ENCODE data around the gene KRTAP5-5. TPM values are rescaled to one million over a fixed set of nuclear protein-coding genes. Genes with fewer than 3 reads are reported as not detected.

KRTAP5-5 gene
- total RNA-seq, 1 experiment from 2014 or later: not detected

DNA sequence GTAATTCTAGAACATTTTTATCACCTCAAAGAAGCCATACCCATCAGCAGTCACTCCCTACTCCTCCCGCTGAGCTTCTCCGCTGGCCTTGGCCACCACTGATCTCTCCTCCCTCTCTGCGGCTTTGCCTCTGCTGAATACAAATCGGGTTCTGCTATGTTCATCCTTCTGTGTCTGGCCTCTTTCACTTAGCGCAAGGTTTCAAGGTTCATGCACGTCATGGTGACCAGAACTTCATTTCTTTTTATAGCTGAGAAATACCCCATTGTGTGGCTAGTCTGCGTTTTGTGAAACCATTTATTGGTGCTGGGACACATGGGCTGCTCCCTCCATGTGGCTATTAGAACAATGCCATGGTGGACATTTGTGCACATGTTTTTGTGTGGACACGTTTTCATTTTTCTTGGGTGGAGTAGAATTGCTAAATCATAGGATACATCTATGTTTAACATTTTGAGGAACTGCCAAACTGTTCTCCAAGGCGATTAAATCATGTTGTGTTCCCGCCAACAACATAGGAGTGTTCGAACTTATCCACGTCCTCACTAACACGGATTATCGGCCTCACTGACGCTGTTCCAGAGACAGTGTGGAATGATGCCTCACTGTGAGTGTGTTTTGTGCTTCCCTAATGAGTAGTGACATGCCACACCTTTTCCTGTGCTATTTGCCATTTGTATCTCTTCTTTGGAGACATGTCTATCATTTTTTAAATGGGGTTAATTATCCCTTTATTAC is 43.2 kb downstream of the KRTAP5-5 start:
- no peak overlapping the region for H3K23ac ChIP-seq (ENCODE audit: insufficient read length, low read depth, low read length)
- no peak overlapping the region for H3K14ac ChIP-seq (ENCODE audit: insufficient read depth, low read length)
- H2AK5ac ChIP-seq (ENCODE audit: insufficient read length, low read length): no peak overlapping the region
- Mint-ChIP-seq H3K4me3 (no peak overlapping the region), H3K9me3 (no peaks in the 10 kb centered on the region), H3K27me3 (ENCODE audit: low read depth) (peaks cover 77% of the 10 kb centered on the region), H3K27ac (no peak overlapping the region), H3K4me1 (peaks cover 0 to 7% of the 10 kb centered on the region in 2 experiments; a peak in 2 of 4 replicates), H3K36me3 (ENCODE audit: insufficient read depth in 1 of 3, low read depth in 3 of 3) (no peaks in the 10 kb centered on the region)
- no peak overlapping the region for H2AFZ ChIP-seq (ENCODE audit: low read length)
- no peak overlapping the region for H3T11ph ChIP-seq (ENCODE audit: low read length)
- no peaks in the 10 kb centered on the region for H3K9me3 ChIP-seq (ENCODE audit: control insufficient read depth, low read depth, low read length)
- no peaks in the 10 kb centered on the region for H3K23me2 ChIP-seq (ENCODE audit: insufficient read length, low read depth, low read length, poor library complexity, severe bottlenecking)
- no peaks in the 10 kb centered on the region for H3K27me3 ChIP-seq (ENCODE audit: insufficient read depth, low read length)
- no peak overlapping the region for H2BK12ac ChIP-seq (ENCODE audit: insufficient read length, low read depth, low read length)
- no peak overlapping the region for H3K4me2 ChIP-seq (ENCODE audit: insufficient read depth, insufficient read length, low read length)
- H3K9ac ChIP-seq (ENCODE audit: extremely low read depth, insufficient read length, low read length): no peak overlapping the region
- H3K4ac ChIP-seq (ENCODE audit: low read depth, low read length): no peak overlapping the region
- no peaks in the 10 kb centered on the region for H4K20me1 ChIP-seq (ENCODE audit: control insufficient read depth, insufficient read depth, insufficient read length)
- no peaks in the 10 kb centered on the region for H3K4me1 ChIP-seq (ENCODE audit: insufficient read depth, low read length)
- no peak overlapping the region for H2BK15ac ChIP-seq (ENCODE audit: low read depth, low read length)
- no peak overlapping the region for H3K18ac ChIP-seq (ENCODE audit: insufficient read length, low read depth, low read length)
- H2BK20ac ChIP-seq (ENCODE audit: low read depth, low read length, poor library complexity, severe bottlenecking): no peak overlapping the region
- TF ChIP-seq, protein P1, sequence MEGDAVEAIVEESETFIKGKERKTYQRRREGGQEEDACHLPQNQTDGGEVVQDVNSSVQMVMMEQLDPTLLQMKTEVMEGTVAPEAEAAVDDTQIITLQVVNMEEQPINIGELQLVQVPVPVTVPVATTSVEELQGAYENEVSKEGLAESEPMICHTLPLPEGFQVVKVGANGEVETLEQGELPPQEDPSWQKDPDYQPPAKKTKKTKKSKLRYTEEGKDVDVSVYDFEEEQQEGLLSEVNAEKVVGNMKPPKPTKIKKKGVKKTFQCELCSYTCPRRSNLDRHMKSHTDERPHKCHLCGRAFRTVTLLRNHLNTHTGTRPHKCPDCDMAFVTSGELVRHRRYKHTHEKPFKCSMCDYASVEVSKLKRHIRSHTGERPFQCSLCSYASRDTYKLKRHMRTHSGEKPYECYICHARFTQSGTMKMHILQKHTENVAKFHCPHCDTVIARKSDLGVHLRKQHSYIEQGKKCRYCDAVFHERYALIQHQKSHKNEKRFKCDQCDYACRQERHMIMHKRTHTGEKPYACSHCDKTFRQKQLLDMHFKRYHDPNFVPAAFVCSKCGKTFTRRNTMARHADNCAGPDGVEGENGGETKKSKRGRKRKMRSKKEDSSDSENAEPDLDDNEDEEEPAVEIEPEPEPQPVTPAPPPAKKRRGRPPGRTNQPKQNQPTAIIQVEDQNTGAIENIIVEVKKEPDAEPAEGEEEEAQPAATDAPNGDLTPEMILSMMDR (conservative IDR thresholded peaks at IDR 0.05): no peak
- no CpG with 5 or more reads among the region's 15 CpGs for WGBS (ENCODE audit: extremely low coverage, insufficient read length, low lambda C conversion rate)
- no peak overlapping the region for H3K27ac ChIP-seq (ENCODE audit: insufficient read length, low read depth, low read length)
- H4K8ac ChIP-seq (replicated peaks; ENCODE audit: insufficient read length, low read depth, low read length): no peak overlapping the region
- no peak overlapping the region for H4K91ac ChIP-seq (ENCODE audit: insufficient read length, low read depth, low read length)
- no peak overlapping the region for H2BK120ac ChIP-seq (ENCODE audit: low read depth, low read length, poor library complexity, severe bottlenecking)
- no peak overlapping the region for H4K5ac ChIP-seq (ENCODE audit: insufficient read length, low read depth, low read length)
- H3K79me1 ChIP-seq (ENCODE audit: insufficient read depth, low read depth, low read length, poor library complexity, severe bottlenecking): no peaks in the 10 kb centered on the region
- no peak overlapping the region for H2BK5ac ChIP-seq (ENCODE audit: insufficient read length, low read length)
- H3K79me2 ChIP-seq (ENCODE audit: insufficient read depth, low read length): no peaks in the 10 kb centered on the region
- DNase-seq: no peak
- H3K56ac ChIP-seq (ENCODE audit: insufficient read length, low read depth, low read length): no peak overlapping the region
